HG02981 (cell line): Measurements from ENCODE around the gene CMTM8.
"Not testable (repeated sequence)": the region's sequence is repeated elsewhere in the genome, so short reads cannot be mapped to it uniquely, and the experiment has no call there.

Source experiments
- ATAC-seq: cut with Tn5 transposase; IDR thresholded peaks from one replicate; pipeline ENCODE4 v1.9.1; 2021; ENCODE audit warnings: mild to moderate bottlenecking, moderate library complexity; ENCODE audit not compliant: unreplicated experiment

CMTM8 gene

DNA sequence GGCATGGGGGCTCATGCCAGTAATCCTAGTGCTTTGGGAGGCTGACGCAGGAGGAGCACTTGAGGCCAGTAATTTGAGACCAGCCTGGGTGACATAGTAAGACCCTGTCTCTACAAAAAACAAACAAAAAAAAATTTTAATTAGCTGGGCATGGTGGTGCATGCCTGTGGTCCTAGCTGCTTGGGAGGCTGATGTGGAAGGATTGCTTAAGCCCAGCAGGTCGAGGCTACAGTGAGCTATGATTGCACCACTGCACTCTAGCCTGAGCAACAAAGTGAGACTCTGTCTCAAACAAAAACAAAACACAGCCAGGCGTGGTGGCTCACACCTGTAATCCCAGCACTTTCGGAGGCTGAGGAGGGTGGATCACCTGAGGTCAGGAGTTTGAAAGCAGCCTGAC is 9.7 kb upstream of the CMTM8 start:
- not testable (repeated sequence) for ATAC-seq

DNA sequence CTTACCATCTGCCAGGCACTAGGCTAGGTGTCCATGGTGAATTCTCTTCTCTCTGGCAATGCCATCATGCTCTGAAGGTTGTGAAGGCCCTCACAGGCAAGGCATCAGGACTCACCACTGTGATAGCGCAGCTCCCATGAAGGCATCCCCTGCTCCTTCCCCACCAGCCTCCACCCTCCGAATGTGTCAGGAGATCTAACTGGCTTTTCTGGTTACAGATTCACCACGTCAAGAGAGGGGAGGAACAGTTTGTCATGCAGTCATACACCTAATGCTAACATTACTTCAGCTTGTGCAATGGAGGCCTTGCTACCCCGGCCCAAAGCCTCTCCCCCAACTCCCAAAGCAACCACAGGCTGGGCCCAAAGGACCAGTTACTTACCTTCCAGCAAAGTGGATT is 8.9 kb upstream of the CMTM8 start:
- ATAC-seq, result no peak

DNA sequence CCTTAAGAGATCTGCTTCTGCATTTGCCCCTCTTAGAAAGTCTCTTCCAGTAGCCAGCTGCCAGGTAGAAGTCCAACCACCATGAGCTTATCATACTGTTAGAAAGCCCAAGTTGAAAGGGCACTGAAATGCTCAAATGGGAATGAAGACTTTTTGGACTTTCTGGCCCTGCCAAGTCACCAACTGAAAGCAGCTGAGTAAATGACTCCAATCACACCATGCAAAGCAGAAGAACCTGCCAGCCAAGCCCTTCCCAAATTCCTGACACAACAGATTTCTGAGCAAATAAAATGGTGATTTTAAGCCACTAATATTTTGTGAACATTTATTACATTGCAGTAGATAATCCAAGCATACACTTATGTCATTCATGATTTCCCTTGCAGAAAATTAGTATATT is 2.1 kb upstream of the CMTM8 start:
- ATAC-seq, result no peak

DNA sequence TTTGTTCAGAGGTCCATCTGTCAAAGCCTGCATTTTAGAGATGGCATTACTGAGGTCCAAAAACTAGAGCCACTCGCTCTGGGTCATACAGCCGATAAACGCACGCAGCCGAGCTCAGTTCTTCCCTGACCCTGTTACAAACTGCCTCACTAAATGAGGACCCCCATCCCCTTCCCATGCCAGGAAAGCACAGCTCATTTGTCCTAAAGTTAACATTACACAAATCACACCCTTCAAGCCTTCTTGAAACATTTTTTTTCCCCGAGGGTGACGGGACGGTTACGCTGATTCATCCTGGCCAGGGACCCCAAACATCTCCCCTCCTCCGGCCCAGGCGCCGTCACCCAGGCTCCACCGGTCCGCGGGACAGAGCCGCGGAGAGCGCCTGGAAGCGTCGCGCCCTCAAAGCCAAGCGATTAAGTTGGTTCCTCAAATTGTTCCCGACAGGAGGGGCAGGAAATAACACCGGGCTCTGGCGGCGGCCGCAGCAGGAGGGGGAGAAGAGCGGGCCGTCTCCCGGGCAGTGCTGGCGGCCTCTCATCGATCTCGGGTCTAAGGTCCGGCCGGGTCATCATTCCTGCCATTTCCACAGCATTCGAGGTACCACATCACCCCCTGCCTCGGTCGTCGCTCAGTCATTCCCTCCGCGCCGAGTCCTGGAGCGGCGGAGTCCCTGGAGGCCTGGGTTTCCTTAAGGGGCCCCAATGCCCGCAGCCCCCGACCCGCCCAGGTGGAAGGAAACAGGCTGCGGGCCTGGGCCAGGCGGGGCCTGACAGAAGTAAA is 619 bp upstream of the CMTM8 start:
- no peak for ATAC-seq

DNA sequence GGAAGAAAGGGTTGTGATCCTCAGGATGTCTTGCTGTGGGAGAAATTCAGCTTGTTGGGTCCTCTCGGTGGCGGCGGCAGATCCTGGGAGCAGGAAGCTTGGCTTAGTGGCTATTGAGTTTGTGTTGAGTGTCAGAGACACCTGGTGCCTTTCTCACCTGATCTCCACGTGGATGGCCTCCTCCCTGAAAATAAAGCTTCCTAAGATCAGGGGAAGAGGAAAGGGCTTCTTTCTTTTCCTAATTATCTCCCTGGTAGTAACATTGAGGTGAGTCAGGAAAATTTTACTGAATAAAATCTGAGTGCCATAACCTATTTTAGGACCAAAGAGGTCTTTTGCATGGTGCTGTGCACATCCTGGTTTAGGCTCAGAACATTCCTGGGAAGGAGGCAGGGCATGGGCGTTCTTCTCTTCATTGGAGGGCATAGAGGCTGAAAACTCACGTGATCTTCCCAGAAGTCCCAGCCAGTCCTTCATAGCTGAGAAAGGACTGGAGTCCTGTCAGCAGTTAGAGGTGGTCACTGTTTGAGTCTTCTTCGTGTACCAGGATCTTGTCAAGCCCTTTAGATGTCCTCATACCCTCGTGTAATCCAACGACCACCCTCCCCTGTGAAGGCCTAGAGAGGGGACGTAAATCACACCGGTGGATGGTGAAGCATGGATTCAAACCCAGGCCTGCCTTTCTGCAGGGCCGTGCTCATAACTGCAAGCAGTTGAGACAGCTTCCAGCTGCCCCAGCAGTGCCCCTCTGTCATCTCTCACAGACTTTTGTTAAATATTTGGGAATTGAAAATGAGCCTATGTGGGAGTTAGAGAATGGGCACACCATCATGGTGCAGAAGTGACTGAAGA is 1.1 kb downstream of the CMTM8 start:
- ATAC-seq, result no peak

DNA sequence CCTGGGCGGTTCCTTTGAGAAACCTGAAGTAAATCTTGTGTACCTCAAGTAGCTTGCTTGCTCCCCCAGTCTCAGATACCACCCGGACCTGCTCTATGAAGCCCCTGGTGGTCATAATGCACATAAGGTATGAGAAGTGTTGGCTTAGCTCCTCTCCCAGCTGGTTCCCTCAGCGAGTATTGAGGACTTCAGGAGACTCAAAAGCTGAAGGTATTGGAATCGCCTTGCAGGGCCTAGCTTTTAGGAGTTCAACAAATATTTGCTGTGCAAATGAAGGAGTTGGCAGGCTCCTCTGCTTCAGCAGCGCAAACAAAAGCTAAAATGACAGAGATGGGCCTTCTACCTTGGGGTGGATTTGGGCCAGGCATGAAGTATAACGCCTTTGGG is 1.7 kb downstream of the CMTM8 start:
- no peak for ATAC-seq

DNA sequence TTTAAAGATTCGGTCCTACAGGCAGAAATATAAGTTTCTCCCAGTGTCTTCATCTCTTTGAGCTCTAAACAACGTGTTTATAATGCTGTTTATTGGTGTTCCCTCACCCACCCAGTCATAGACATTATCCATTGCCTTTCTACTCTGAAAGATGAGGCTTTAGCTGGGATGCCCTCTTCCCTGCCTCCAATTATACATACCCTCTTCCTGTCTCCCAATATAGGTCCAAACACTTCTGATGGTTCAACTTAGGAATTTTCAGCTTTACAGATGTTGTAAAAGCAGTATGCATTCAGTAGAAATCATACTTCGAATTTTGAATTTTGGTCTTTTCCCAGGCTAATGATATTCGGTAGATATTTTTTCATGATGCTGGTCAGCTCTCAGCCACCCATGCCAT is 2.6 kb downstream of the CMTM8 start:
- no peak for ATAC-seq

DNA sequence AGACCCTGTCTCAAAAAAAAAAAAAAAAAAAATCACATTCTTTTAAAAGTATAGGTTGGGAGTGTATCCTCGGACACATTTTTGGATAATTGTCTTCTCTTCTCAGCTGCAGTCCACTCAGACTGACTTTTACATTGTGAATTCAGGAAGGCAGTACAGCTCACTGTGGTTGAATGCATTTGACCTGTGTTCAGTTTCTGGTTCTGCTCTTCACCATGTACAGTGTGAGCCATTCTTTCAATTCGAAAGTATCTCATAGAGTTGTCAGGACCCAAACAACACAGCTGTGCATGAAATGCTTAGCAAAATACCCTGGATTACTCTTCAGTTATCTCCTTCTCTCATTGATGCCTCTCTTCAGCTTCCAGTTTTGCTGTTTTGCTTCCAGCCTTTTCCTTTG is 5.0 kb downstream of the CMTM8 start:
- ATAC-seq, result no peak

DNA sequence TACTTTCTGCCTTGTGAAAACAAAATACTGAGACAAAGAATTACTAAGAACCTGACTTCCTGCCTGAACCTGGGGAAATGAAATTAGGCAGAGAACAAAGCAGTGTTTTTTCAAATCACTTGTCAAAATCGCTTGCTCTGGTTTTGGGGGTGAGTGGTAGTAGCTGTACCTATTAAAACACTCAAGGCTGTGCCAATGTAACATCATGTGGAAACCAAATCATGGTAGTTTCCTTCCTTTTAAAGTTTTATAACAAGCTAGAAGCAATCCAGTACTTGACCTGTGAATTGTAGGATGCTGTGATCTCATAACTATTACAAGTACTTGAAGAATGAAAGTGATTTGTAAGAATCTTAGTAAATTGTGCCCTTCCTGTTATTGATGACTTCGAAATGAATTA is 6.7 kb downstream of the CMTM8 start:
- no peak for ATAC-seq

DNA sequence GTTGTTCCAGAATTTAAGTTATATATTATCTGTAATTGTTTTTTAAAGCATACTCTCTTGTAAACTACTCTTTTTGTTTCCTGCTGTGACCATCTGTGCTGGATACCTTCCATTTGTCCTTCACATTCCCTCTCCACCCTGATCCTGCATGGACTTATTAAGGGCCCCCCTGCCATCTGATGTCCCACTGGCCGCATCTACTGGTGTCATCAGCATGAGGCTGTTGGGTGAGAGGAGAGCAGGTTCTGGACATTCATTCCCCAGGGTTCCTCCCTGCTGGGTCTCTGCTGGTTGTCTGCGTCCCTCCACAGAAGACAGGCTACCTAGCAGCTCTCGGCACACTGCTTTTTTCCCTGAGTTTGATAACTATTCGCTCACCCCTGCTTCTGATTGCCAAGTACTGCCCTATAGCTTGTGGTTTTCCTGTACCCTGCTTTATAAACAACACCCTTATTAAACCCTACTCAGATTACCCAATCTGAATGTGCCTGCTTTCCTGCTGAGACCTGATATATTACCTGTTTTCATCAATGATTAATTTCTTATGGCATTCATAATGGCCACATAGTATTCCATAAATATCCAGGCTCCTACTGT is 7.7 kb downstream of the CMTM8 start:
- no peak for ATAC-seq

DNA sequence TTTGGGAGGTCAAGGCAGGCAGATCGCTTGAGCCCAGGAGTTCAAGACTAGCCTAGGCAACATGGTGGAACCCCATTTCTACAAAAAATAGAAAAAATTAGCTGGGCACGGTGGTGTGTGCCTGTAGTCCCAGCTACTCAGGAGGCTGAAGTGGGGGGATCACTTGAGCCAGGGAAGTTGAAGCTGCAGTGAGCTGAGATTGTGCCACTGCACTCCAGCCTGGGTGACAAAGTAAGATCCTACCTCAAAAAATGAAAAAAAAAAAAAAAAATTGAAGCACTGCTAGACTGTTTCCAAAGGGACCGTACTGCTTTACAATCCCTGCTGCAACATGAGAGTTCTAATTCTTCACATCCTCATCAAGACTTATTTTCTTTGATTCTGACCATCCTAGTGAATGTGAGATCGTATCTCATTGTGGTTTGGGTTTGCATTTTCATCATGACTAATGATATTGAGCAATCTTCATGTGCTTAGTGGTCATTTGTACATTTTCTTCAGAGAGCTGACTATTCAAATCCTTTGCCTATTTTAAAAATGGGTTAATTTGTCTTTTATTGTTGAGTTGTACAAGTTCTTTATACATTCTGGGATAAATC is 10.8 kb downstream of the CMTM8 start:
- no peak for ATAC-seq

DNA sequence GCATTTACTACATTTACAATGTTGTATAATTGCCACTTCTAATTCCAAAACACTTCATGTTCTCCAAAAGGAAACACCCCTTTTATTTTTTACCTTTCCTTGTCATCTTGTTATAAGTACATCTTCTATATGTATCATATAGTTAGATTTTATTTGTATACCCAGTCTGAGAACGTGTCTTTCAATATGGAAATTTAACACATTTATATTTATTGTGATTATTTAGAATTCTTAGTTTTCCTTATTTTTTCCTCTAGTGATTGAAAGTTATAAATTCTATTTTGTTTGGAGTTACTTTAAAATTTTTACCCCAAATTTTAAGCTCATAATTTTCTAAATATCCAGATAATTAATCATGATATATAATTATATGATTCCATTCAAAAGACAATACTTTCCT is 15.8 kb downstream of the CMTM8 start:
- ATAC-seq, result no peak

DNA sequence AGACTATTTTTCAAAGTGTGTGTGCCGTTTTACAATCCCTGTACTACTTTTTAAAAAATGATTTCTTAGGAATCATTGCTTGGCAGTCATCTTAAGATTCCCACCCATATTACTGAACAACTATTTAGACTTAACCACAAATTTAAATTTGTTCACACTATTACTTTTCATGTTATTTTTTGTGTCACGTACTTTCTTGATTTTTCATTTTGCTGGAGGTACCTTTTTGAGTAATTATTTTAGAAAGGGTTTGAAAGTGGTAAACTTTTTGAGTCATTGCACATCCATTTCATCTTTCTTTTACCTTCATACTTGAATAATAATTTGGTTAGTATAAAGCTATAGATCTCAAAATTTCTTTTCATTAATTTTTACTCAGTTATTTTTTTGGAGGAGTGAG is 16.9 kb downstream of the CMTM8 start:
- ATAC-seq, result no peak

DNA sequence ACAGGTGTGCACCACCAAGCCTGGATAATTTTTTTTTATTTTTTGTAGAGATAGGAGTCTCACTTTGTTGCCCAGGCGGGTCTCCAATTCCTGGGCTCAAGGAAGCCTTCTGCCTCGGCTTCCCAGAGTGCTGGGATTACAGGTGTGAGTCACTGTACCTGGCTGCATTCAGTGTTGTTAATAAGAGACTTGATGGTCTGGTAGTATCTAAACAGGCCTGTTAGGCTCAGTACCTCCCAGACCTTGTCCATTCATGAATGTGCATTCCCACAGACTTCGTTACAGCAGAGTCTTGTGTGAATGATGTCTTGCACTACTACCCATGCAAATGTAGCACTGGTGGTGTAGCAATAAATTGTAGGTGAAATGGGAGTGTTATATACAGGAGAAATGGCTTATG is 17.7 kb downstream of the CMTM8 start:
- no peak for ATAC-seq

DNA sequence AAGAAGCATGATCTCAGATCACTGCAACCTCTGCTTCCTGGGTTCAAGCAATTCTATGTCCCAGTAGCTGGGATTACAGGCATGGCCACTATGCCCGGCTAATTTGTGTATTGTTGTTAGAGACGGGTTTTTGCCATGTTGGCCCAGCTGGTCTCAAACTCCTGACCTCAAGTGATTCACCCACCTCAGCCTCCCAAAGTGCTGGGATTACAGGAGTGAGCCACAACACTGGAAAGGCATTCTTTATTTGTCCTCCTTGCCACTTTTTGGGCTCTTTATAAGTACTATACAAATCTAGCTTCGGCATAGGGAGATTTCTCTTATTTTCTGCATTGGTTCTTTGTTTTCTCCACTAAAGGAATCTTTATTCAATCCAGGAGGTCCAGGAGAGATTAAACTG is 18.6 kb downstream of the CMTM8 start:
- ATAC-seq, result no peak

DNA sequence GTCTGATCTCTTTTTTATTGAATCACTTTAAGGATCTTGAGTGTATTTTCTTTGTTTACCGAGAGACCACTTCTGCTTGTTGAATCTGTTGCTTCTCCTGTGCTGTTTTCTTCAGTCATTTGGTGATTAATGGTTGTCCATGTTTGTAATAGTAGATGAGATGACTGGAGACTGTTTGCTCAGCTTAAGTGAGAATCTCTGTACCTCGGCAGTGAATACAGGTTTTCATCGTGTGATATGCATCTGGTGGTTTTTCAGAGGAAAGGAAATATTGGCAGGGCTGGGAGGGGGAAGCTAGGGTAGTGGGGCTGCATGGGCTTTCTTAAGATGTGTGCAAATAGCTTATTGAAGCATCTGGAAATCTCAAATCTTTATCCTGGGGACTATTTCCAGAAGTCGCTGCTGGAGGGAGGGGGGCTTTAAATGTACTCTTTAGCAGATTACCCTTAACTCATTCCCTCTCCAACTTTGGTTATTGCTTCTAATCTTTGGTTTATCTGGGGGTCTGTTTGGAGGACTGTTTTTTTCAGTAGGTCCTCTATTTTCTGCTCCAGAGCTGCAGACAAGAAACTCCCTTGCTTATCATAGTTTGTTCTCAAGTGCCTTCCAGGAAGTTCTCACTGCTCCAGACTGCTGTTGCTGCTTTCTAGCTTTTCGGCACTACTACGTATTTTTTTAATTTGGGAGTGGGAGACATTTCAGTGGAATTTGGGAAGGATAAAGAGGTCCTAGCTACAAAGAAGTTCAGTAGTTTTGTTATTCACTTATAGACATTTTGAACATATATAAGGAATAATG is 19.4 kb downstream of the CMTM8 start:
- ATAC-seq, result no peak

DNA sequence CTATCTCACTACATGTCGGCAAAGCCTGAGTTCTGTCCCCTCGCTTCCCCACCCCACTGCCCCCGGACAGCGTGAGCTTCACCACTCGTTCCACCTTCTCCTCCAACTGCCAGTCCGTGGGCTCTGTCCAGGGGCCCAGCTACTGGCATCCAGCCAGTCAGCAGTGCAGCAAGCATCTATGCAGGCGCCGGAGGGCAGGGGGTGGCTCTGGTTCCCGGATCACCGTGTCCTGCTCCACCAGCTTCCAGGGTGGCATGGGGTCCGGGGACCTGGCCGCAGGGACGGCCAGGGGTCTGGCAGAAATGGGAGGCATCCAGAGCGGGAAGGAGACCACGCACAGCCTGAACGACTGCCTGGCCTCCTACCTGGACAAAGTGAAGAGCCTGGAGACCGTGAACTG is 20.4 kb downstream of the CMTM8 start:
- ATAC-seq, result no peak

DNA sequence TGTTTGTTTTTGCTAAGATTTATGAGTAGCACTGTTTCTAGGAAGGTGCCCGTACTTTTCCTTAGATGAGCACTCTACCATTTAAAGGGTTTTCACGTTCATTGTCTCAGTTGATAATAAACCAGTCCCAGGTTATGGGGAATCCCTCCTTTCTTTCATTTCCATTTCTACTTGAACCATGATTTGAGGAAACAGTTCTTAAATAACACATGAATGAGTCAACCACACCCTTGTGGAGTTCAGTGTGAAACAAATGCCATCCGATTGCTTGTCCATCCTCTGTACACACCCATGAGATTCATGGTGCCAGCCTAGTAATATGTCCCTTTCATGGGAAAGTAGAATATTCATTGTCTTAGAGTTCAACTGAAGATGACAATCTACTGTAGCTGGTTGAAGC is 23.1 kb downstream of the CMTM8 start:
- ATAC-seq, result no peak

DNA sequence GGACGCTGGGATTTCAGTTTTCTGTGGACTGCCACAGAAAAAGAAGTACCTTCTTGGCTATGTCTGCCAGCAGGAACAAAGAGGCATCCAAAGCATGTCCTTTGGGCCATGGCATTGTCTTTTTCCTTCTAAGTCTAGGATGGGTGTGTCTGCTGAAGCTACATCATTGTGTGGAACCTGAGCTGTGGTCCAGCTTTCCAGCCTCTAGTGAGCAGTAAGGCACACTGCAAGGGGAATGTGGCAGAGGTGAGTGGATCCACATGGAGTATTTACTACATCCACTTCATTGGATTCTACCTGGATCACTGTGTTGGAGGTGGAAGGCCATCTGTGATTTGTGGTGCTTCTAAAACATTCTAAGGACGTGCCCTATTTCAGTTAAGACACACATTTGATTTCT is 23.7 kb downstream of the CMTM8 start:
- ATAC-seq, result no peak

DNA sequence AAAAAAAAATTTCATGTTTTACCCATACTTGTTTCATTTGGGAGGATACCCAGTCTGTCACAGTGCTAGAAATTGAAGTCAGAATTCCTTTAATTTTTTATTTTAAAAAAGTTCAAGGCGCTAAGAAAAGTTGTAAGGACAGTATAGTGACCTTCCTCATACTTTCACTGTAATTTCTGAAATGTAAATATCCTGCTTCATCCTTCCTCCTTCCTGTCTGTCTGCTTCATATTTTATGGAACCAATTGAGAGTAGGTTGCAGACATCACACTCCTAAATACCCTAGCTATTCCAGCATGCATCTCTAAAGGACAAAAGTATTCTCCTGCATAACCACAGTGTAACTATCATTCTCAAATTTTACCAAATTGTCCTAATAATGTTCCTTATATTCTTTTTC is 35.8 kb downstream of the CMTM8 start:
- ATAC-seq, result no peak

DNA sequence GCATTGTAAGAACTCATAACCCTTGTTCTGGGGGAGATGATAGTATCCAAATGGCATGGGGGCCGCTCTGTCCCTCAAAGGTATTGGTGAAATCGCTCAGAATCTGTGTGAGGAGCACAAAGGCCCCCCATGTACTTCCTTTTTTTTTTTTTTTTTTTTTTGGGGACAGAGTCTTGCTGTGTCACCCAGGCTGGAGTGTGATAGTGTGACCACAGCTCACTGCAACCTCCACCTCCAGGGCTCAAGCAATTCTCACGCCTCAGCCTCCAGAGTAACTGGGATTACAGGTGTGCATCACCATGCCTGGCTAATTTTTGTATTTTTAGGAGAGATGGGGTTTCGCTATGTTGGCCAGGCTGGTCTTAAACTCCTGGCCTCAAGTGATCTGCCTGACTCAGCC is 37.0 kb downstream of the CMTM8 start:
- no peak for ATAC-seq
